H1 (cell line): ENCODE measurements around the gene HORMAD2. TPM values are rescaled to one million over a fixed set of nuclear protein-coding genes. Genes with fewer than 3 reads are reported as not detected.

ENCODE experiments used
- CTCF ChIA-PET: fragments of 300-600 bp; sonication (Branson Sonifier 250); formaldehyde crosslinking; loops from one replicate; lab custom pipeline; 2021; ENCODE audit not compliant: partially characterized antibody; lab: Charles Lee
- POLR2A ChIA-PET: fragments of 300-600 bp; sonication (Branson Sonifier 250); formaldehyde crosslinking; loops from one replicate; lab custom pipeline; 2021; ENCODE audit warnings: inconsistent platforms; ENCODE audit not compliant: partially characterized antibody; lab: Charles Lee
- DNase-seq, 2 experiments: peaks; one replicate each; pipeline versions ENCODE4 v3.0.0 to v3.0.0-alpha.2; 2010 to 2022; ENCODE audit warnings: low spot score in 2 of 2, low read depth in 1 of 2, mixed read lengths in 1 of 2
- FAIRE-seq: peaks from 2 replicates; lab custom pipeline; 2011; peaks lifted over from hg19 to GRCh38; lab: Jason Lieb, UNC
- H2AFZ ChIP-seq: 2 replicates; pipeline ENCODE4 v1.8.1; 2012; ENCODE audit warnings: low read length, inconsistent platforms
- H2AK5ac ChIP-seq: 2 replicates; pipeline ENCODE4 v1.6.1; 2013; ENCODE audit warnings: low read depth, low read length
- H2BK120ac ChIP-seq: replicated peaks from 2 replicates; pipeline ENCODE3; 2013; ENCODE audit warnings: low read depth, low read length, inconsistent platforms
- H2BK12ac ChIP-seq: 2 replicates; pipeline ENCODE4 v1.6.1; 2013; ENCODE audit warnings: low read depth, low read length
- H2BK15ac ChIP-seq: 2 replicates; pipeline ENCODE4 v1.6.1; 2013; ENCODE audit warnings: low read length
- H2BK20ac ChIP-seq: 2 replicates; pipeline ENCODE4 v1.6.1; 2013; ENCODE audit warnings: low read length
- H2BK5ac ChIP-seq: 2 replicates; pipeline ENCODE4 v1.6.1; 2013; ENCODE audit warnings: low read depth, low read length
- H3K14ac ChIP-seq: 2 replicates; pipeline ENCODE4 v1.6.1; 2013; ENCODE audit warnings: inconsistent platforms; ENCODE audit not compliant: insufficient read length
- H3K18ac ChIP-seq: 2 replicates; pipeline ENCODE4 v1.6.1; 2013; ENCODE audit warnings: low read length; ENCODE audit errors: extremely low read depth
- H3K23ac ChIP-seq: 2 replicates; pipeline ENCODE4 v1.6.1; 2013; ENCODE audit warnings: inconsistent platforms; ENCODE audit not compliant: insufficient read length
- H3K23me2 ChIP-seq: 2 replicates; pipeline ENCODE4 v1.6.1; 2013; ENCODE audit warnings: low read depth, low read length
- H3K27ac ChIP-seq: 2 replicates; pipeline ENCODE4 v1.6.1; 2011; ENCODE audit warnings: low read depth, low read length, inconsistent platforms
- H3K27me3 ChIP-seq, 4 experiments: replicated peaks in 1 of 4; 1 replicate in 1 of 4; 2 replicates in 3 of 4; pipeline versions ENCODE4 v1.6.1 to v1.8.1; 2011 to 2013; ENCODE audit warnings: low read length in 3 of 4, mild to moderate bottlenecking in 3 of 4, inconsistent platforms in 2 of 4, mixed read lengths in 2 of 4, moderate library complexity in 1 of 4; ENCODE audit not compliant: control insufficient read depth in 3 of 4, insufficient read depth in 3 of 4; ENCODE audit errors: extremely low read depth in 1 of 4
- H3K36me3 ChIP-seq, 4 experiments: 2 replicates each; pipeline versions ENCODE4 v1.6.1 to v1.8.1; 2011 to 2013; ENCODE audit warnings: mild to moderate bottlenecking in 4 of 4, low read length in 3 of 4, moderate library complexity in 2 of 4, control low read depth in 1 of 4, inconsistent platforms in 1 of 4; ENCODE audit not compliant: insufficient read depth in 4 of 4, control insufficient read depth in 2 of 4
- H3K4ac ChIP-seq: replicated peaks from 2 replicates; pipeline ENCODE3; 2013; ENCODE audit warnings: low read length, low read depth, mixed read lengths, inconsistent platforms; ENCODE audit not compliant: insufficient read length
- H3K4me1 ChIP-seq, 4 experiments: replicated peaks in 1 of 4; 1 replicate in 1 of 4; 2 replicates in 3 of 4; pipeline versions ENCODE4 v1.6.1 to v1.8.1; 2011 to 2013; ENCODE audit warnings: low read length in 3 of 4, inconsistent platforms in 2 of 4, mixed read lengths in 1 of 4; ENCODE audit not compliant: insufficient read depth in 4 of 4, control insufficient read depth in 3 of 4
- H3K4me2 ChIP-seq, 2 experiments: 2 replicates each; pipeline versions ENCODE4 v1.6.1 to v1.8.1; 2011 to 2013; ENCODE audit warnings: low read depth in 2 of 2, low read length in 2 of 2, control low read depth in 1 of 2, inconsistent platforms in 1 of 2, mild to moderate bottlenecking in 1 of 2; ENCODE audit not compliant: insufficient read depth in 1 of 2
- H3K4me3 ChIP-seq, 4 experiments: fragments of 200-600, 300-600 bp in 1 of 4; sonication (generic), shearing (Covaris generic), sonication (Bioruptor Twin) in 1 of 4; 2 replicates each; pipeline versions ENCODE4 v1.5.1 to v1.8.1; 2011 to 2016; ENCODE audit warnings: low read length in 4 of 4, low read depth in 3 of 4, control low read depth in 2 of 4, inconsistent platforms in 2 of 4, mild to moderate bottlenecking in 2 of 4, mixed read lengths in 1 of 4, moderate library complexity in 1 of 4; ENCODE audit not compliant: insufficient read depth in 2 of 4; ENCODE audit errors: extremely low read depth in 1 of 4
- H3K56ac ChIP-seq: replicated peaks from 2 replicates; pipeline ENCODE3; 2013; ENCODE audit warnings: low read depth, mild to moderate bottlenecking, mixed read lengths, low read length, inconsistent platforms; ENCODE audit not compliant: insufficient read length
- H3K79me1 ChIP-seq: 2 replicates; pipeline ENCODE4 v1.6.1; 2013; ENCODE audit warnings: low read depth, low read length, control low read depth
- H3K79me2 ChIP-seq, 2 experiments: 2 replicates each; pipeline versions ENCODE4 v1.6.1 to v1.8.1; 2012 to 2013; ENCODE audit warnings: low read length in 2 of 2, mild to moderate bottlenecking in 2 of 2, inconsistent platforms in 1 of 2; ENCODE audit not compliant: insufficient read depth in 2 of 2, control insufficient read depth in 1 of 2
- H3K9ac ChIP-seq, 4 experiments: replicated peaks in 1 of 4; 1 replicate in 1 of 4; 2 replicates in 3 of 4; pipeline versions ENCODE4 v1.6.1 to v1.8.1; 2011 to 2013; ENCODE audit warnings: low read depth in 3 of 4, low read length in 3 of 4, control low read depth in 2 of 4, mild to moderate bottlenecking in 2 of 4, moderate library complexity in 2 of 4, inconsistent platforms in 1 of 4; ENCODE audit errors: extremely low read depth in 1 of 4
- H3K9me3 ChIP-seq, 2 experiments: 2 replicates each; pipeline versions ENCODE4 v1.6.1 to v1.8.1; 2012 to 2013; ENCODE audit warnings: mild to moderate bottlenecking in 2 of 2, moderate library complexity in 2 of 2, control low read depth in 1 of 2, inconsistent platforms in 1 of 2, low read depth in 1 of 2, low read length in 1 of 2, mixed read lengths in 1 of 2; ENCODE audit not compliant: insufficient read depth in 2 of 2
- H4K20me1 ChIP-seq, 2 experiments: replicated peaks in 1 of 2; 2 replicates each; pipeline versions ENCODE3 to v1.8.1; 2011 to 2013; ENCODE audit warnings: inconsistent platforms in 2 of 2, low read length in 2 of 2, mild to moderate bottlenecking in 1 of 2; ENCODE audit not compliant: insufficient read depth in 2 of 2, control insufficient read depth in 1 of 2
- H4K5ac ChIP-seq: 2 replicates; pipeline ENCODE4 v1.6.1; 2013; ENCODE audit warnings: low read length, low read depth, mixed read lengths, inconsistent platforms; ENCODE audit not compliant: insufficient read length
- H4K8ac ChIP-seq: 2 replicates; pipeline ENCODE4 v1.8.0; 2013; ENCODE audit warnings: mild to moderate bottlenecking, moderate library complexity, low read length, inconsistent platforms; ENCODE audit not compliant: insufficient read depth; ENCODE audit errors: extremely low read depth
- H4K91ac ChIP-seq: replicated peaks from 2 replicates; pipeline ENCODE3; 2013; ENCODE audit warnings: low read length, mixed read lengths, inconsistent platforms; ENCODE audit not compliant: insufficient read length
- ATF2 ChIP-seq: IDR thresholded peaks from 2 replicates; pipeline ENCODE4 v1.6.1; 2012; ENCODE audit warnings: low read length, inconsistent platforms
- BACH1 ChIP-seq: IDR thresholded peaks from 2 replicates; pipeline ENCODE4 v1.6.1; 2012; ENCODE audit warnings: low read length, improper control_type of control experiment
- CREB1 ChIP-seq: IDR thresholded peaks from 2 replicates; pipeline ENCODE4 v1.6.1; 2012; ENCODE audit warnings: inconsistent platforms
- HDAC2 ChIP-seq, 2 experiments: fragments of 300-600 bp in 1 of 2; sonication (generic) in 1 of 2; IDR thresholded peaks; 2 replicates each; pipeline ENCODE4 v1.6.1; 2011 to 2012; ENCODE audit warnings: low read depth in 2 of 2, low read length in 2 of 2, mild to moderate bottlenecking in 2 of 2, moderate library complexity in 2 of 2, borderline replicate concordance in 1 of 2, inconsistent platforms in 1 of 2
- KDM1A ChIP-seq: fragments of 200-600, 300-600 bp; sonication (generic); IDR thresholded peaks from 2 replicates; pipeline ENCODE4 v1.7.1; 2016; ENCODE audit warnings: mild to moderate bottlenecking, low read length, borderline replicate concordance
- KDM5A ChIP-seq: fragments of 200-600 bp; IDR thresholded peaks from 2 replicates; pipeline ENCODE4 v1.7.1; 2012; ENCODE audit warnings: mild to moderate bottlenecking, low read length, inconsistent platforms, mixed read lengths
- SAP30 ChIP-seq: fragments of 300-600 bp; sonication (generic); IDR thresholded peaks from 2 replicates; pipeline ENCODE4 v1.7.1; 2012; ENCODE audit warnings: low read length, moderate library complexity, mild to moderate bottlenecking, inconsistent platforms; ENCODE audit not compliant: insufficient read depth, insufficient replicate concordance
- SIRT6 ChIP-seq: IDR thresholded peaks from one replicate; pipeline ENCODE4 v1.7.1; 2012; ENCODE audit warnings: low read length, inconsistent platforms
- TCF12 ChIP-seq: IDR thresholded peaks from 2 replicates; pipeline ENCODE4 v1.6.1; 2011; ENCODE audit warnings: low read depth, mild to moderate bottlenecking, low read length
- TEAD4 ChIP-seq: IDR thresholded peaks from 2 replicates; pipeline ENCODE4 v1.6.1; 2012; ENCODE audit warnings: low read depth, low read length, inconsistent platforms, mixed read lengths
- WGBS, 2 experiments: shearing (Covaris generic) in 1 of 2; methylation state at CpG; one replicate each; pipeline versions ENCODE4 v1.1.6 to v1.1.7; 2013 to 2015; ENCODE audit warnings: low lambda C conversion rate in 2 of 2, mixed read lengths in 2 of 2, inconsistent platforms in 1 of 2, low coverage in 1 of 2, missing lambda C conversion rate in 1 of 2; ENCODE audit not compliant: insufficient replicate concordance in 2 of 2, insufficient coverage in 1 of 2, insufficient read length in 1 of 2; ENCODE audit errors: extremely low coverage in 1 of 2, missing lambda C conversion rate in 1 of 2; 5-methylcytosine and 5-hydroxymethylcytosine counted together
- polyA plus RNA-seq, 7 experiments: library from polyadenylated mRNA; depleted of rRNA in 3 of 7; stranded (reverse) in 5 of 7; unstranded in 2 of 7; fragments of >200 nt in 5 of 7; fragments of 200-250 nt in 2 of 7; gene quantifications; 1 replicate in 5 of 7; 2 replicates in 1 of 7; 4 replicates in 1 of 7; pipeline versions ENCODE4 v1.2.1 to v1.2.3, GENCODE V29; 2011 to 2013; ENCODE audit warnings: missing spikeins in 2 of 7, mixed read lengths in 2 of 7
- total RNA-seq: library from RNA; stranded (reverse); fragmentation: NEBNext Ultra II Directional; extraction: Animal tissue kit (Norgen Biotek cat#: 25700); gene quantifications from 2 replicates; pipeline ENCODE4 v1.2.1, GENCODE V29; 2021

HORMAD2 gene
- total and polyA plus RNA-seq, 2 of the 8 experiments (the other 6 are each of a cell fraction or from before 2014, with no cell fraction given): 0.03 TPM; not detected in 1

- Histone ChIP-seq H3K4me3 (no peak overlapping the region), H4K91ac (no peak overlapping the region), H4K5ac (no peak overlapping the region), H2AFZ (no peak overlapping the region), H3K23me2 (no peaks in the 10 kb centered on the region), H4K20me1 (no peaks in the 10 kb centered on the region), H3K27me3 (no peaks in the 10 kb centered on the region), H3K4me1 (no peaks in the 10 kb centered on the region; a peak in 2 of 7 replicates), H3K9me3 (no peaks in the 10 kb centered on the region), H3K18ac (no peak overlapping the region), H3K27ac (no peak overlapping the region), H4K8ac (no peak overlapping the region), H2AK5ac (no peak overlapping the region), H3K14ac (no peak overlapping the region), H3K36me3 (no peaks in the 10 kb centered on the region), H3K79me1 (no peaks in the 10 kb centered on the region), H2BK5ac (no peak overlapping the region), H2BK120ac (no peak overlapping the region), H3K9ac (no peak overlapping the region), H3K56ac (no peak overlapping the region), H2BK12ac (no peak overlapping the region), H3K4ac (no peak overlapping the region), H2BK15ac (no peak overlapping the region), H3K23ac (no peak overlapping the region), H3K4me2 (no peak overlapping the region), H3K79me2 (no peaks in the 10 kb centered on the region), H2BK20ac (no peak overlapping the region)
- ChIA-PET POLR2A (no interaction called here), CTCF (interaction anchor here (0.7 to 1.4 kb wide), 5 partner anchors 13 to 307 kb away, joined by 3 to 6 read pairs (median 3); no protein-coding TSS in a partner anchor)
- WGBS, 2 experiments: 85% methylated on average over 5 of the region's 5 CpGs; no CpG with 5 or more reads in 1 of the 2 experiments
- no peak for DNase-seq
- no peak for FAIRE-seq
- TF ChIP-seq KDM5A (no peak), KDM1A (no peak), BACH1 (no peak), SAP30 (no peak), ATF2 (no peak), CREB1 (no peak), SIRT6 (no peak), TEAD4 (no peak), HDAC2 (IDR thresholded peaks at IDR 0.05; ENCODE audit: borderline replicate concordance in 1 of 2, low read depth in 2 of 2, low read length in 2 of 2) (no peak), TCF12 (no peak)
Measured at GRCh38 chr22:30033901-30034300, 46.4 kb upstream of the HORMAD2 start.
